HepG2 (cell line): ENCODE data around the gene TEKT2. TPM values are rescaled to one million over a fixed set of nuclear protein-coding genes. Genes with fewer than 3 reads are reported as not detected.

Source experiments
- ATAC-seq: fragments of 200-7000 bp; cut with Tn5 transposase; 3 replicates; pipeline ENCODE4 v1.9.1; 2020; ENCODE audit warnings: mild to moderate bottlenecking, moderate library complexity
- BruUV-seq: library from RNA; stranded (reverse); fragments of 400-500 nt; replicated peaks from 2 replicates; lab custom pipeline; 2021; lab: Mats Ljungman, UMichigan
- CTCF ChIA-PET: fragments of 300-600 bp; formaldehyde crosslinking; extraction: SDS; loops from one replicate; lab custom pipeline; 2021; ENCODE audit warnings: low total read pairs, inconsistent platforms, low intra/inter-chr PET ratio; lab: Yijun Ruan, JAX
- POLR2A ChIA-PET: fragments of 350-600 bp; sonication (Branson Sonifier 250); formaldehyde crosslinking; loops from one replicate; lab custom pipeline; 2020; ENCODE audit warnings: antibody characterized with exemption, inconsistent platforms; lab: Yijun Ruan, JAX
- DNase-seq: peaks from one replicate; pipeline ENCODE4 v3.0.0-alpha.2; 2015; ENCODE audit warnings: low spot score
- FAIRE-seq: peaks from 3 replicates; lab custom pipeline; 2011; peaks lifted over from hg19 to GRCh38; lab: Jason Lieb, UNC
- H2AFZ ChIP-seq: one replicate; pipeline ENCODE4 v1.6.1; 2011; ENCODE audit warnings: low read length, inconsistent platforms
- H3K27ac ChIP-seq: fragments of 300-600 bp; 3 replicates; pipeline ENCODE4 v1.8.0; 2011; ENCODE audit warnings: mixed run types, mild to moderate bottlenecking, mixed read lengths, low read length, inconsistent platforms; ENCODE audit not compliant: insufficient read depth; ENCODE audit errors: extremely low read length
- H3K27me3 ChIP-seq, 2 experiments: fragments of 200-600 bp in 1 of 2; 2 replicates in 1 of 2; 3 replicates in 1 of 2; pipeline versions ENCODE4 v1.6.0 to v1.8.0; 2011; ENCODE audit warnings: low read length in 2 of 2, mild to moderate bottlenecking in 2 of 2, moderate library complexity in 2 of 2, inconsistent platforms in 1 of 2; ENCODE audit not compliant: insufficient read depth in 2 of 2, control insufficient read depth in 1 of 2
- H3K36me3 ChIP-seq, 2 experiments: fragments of 200-600 bp in 1 of 2; replicated peaks in 1 of 2; 2 replicates in 1 of 2; 3 replicates in 1 of 2; pipeline versions ENCODE4 v1.5.1 to v1.8.0; 2011; ENCODE audit warnings: low read length in 2 of 2, inconsistent platforms in 1 of 2; ENCODE audit not compliant: insufficient read depth in 2 of 2, control insufficient read depth in 1 of 2
- H3K4me1 ChIP-seq: 2 replicates; pipeline ENCODE4 v1.5.1; 2012; ENCODE audit warnings: low read length, inconsistent platforms; ENCODE audit not compliant: insufficient read depth
- H3K4me2 ChIP-seq: 2 replicates; pipeline ENCODE4 v1.6.0; 2011; ENCODE audit warnings: low read depth, low read length, inconsistent platforms
- H3K4me3 ChIP-seq, 3 experiments: fragments of 200-600 bp in 1 of 3; sonication (generic), shearing (Covaris generic) in 1 of 3; replicated peaks in 1 of 3; 2 replicates each; pipeline ENCODE4 v1.5.1; 2011 to 2016; ENCODE audit warnings: low read length in 3 of 3, inconsistent platforms in 2 of 3, low read depth in 2 of 3, mild to moderate bottlenecking in 2 of 3, control low read depth in 1 of 3, mixed read lengths in 1 of 3; ENCODE audit not compliant: insufficient read depth in 1 of 3
- H3K79me2 ChIP-seq: one replicate; pipeline ENCODE4 v1.6.1; 2011; ENCODE audit warnings: low read length, inconsistent platforms; ENCODE audit not compliant: insufficient read depth
- H3K9ac ChIP-seq: 2 replicates; pipeline ENCODE4 v1.6.0; 2011; ENCODE audit warnings: mild to moderate bottlenecking, low read depth, low read length, inconsistent platforms; ENCODE audit not compliant: insufficient read depth
- H3K9me3 ChIP-seq: 2 replicates; pipeline ENCODE4 v1.5.1; 2012; ENCODE audit warnings: mild to moderate bottlenecking, low read length
- H4K20me1 ChIP-seq: 2 replicates; pipeline ENCODE4 v1.6.0; 2011; ENCODE audit warnings: inconsistent platforms, mild to moderate bottlenecking, low read length, moderate library complexity; ENCODE audit not compliant: insufficient read depth
- AKAP8 ChIP-seq: sonication (generic); formaldehyde crosslinking; IDR thresholded peaks from 2 replicates; pipeline ENCODE4 v1.5.1; 2020; ENCODE audit warnings: mild to moderate bottlenecking, missing genetic modification reagents
- CEBPB ChIP-seq: IDR thresholded peaks from 2 replicates; pipeline ENCODE4 v1.6.1; 2011; ENCODE audit warnings: low read depth, low read length, improper control_type of control experiment, borderline replicate concordance
- CHCHD3 ChIP-seq: sonication (generic); formaldehyde crosslinking; IDR thresholded peaks from 2 replicates; pipeline ENCODE4 v1.8.0; 2022; ENCODE audit warnings: mild to moderate bottlenecking, missing genetic modification reagents, moderate library complexity
- MAFF ChIP-seq: IDR thresholded peaks from 2 replicates; pipeline ENCODE4 v1.6.1; 2011; ENCODE audit warnings: low read depth, low read length, improper control_type of control experiment
- MAFK ChIP-seq, 2 experiments: IDR thresholded peaks in 1 of 2; conservative IDR thresholded peaks in 1 of 2; 2 replicates each; pipeline ENCODE4 v1.6.1; 2011; ENCODE audit warnings: improper control_type of control experiment in 2 of 2, low read length in 2 of 2
- NFRKB ChIP-seq: fragments of 450-650 bp; IDR thresholded peaks from 2 replicates; pipeline ENCODE4 v1.6.1; 2017
- SCMH1 ChIP-seq: sonication (generic); formaldehyde crosslinking; IDR thresholded peaks from 2 replicates; pipeline ENCODE4 v1.9.0; 2021; ENCODE audit warnings: missing genetic modification reagents, mild to moderate bottlenecking, borderline replicate concordance
- SETDB1 ChIP-seq: sonication (generic); formaldehyde crosslinking; IDR thresholded peaks from 2 replicates; pipeline ENCODE4 v1.5.1; 2020; ENCODE audit warnings: missing genetic modification reagents, mild to moderate bottlenecking, borderline replicate concordance
- SRF ChIP-seq: IDR thresholded peaks from 2 replicates; pipeline ENCODE4 v1.6.1; 2011; ENCODE audit warnings: mild to moderate bottlenecking, low read depth, low read length, moderate library complexity
- TAF15 ChIP-seq: fragments of 200-400 bp; formaldehyde crosslinking; IDR thresholded peaks from one replicate; pipeline ENCODE4 v1.6.1; 2018; ENCODE audit warnings: mild to moderate bottlenecking, low read depth, low read length; ENCODE audit not compliant: poor library complexity, severe bottlenecking
- USF2 ChIP-seq, 2 experiments: sonication (generic) in 1 of 2; formaldehyde crosslinking in 1 of 2; IDR thresholded peaks; 2 replicates each; pipeline versions ENCODE4 v1.5.1 to v1.6.1; 2011 to 2020; ENCODE audit warnings: borderline replicate concordance in 1 of 2, low read depth in 1 of 2, low read length in 1 of 2, mild to moderate bottlenecking in 1 of 2, missing genetic modification reagents in 1 of 2, moderate library complexity in 1 of 2
- ZFAT ChIP-seq: sonication (generic); formaldehyde crosslinking; conservative IDR thresholded peaks from 2 replicates; pipeline ENCODE4 v1.8.1; 2023; ENCODE audit warnings: missing genetic modification reagents, inconsistent platforms
- ZFP36L2 ChIP-seq: sonication (generic); formaldehyde crosslinking; IDR thresholded peaks from 2 replicates; pipeline ENCODE4 v1.4.0; 2020; ENCODE audit warnings: missing genetic modification reagents
- ZIK1 ChIP-seq: sonication (generic); formaldehyde crosslinking; IDR thresholded peaks from 2 replicates; pipeline ENCODE4 v1.5.0; 2020; ENCODE audit warnings: mild to moderate bottlenecking, low read depth, missing genetic modification reagents, borderline replicate concordance
- ZNF101 ChIP-seq: sonication (generic); formaldehyde crosslinking; IDR thresholded peaks from 2 replicates; pipeline ENCODE4 v1.4.0; 2020; ENCODE audit warnings: mild to moderate bottlenecking, low read depth, missing genetic modification reagents, borderline replicate concordance
- ZNF367 ChIP-seq: sonication (generic); formaldehyde crosslinking; IDR thresholded peaks from 2 replicates; pipeline ENCODE4 v1.4.0; 2020; ENCODE audit warnings: missing genetic modification reagents, borderline replicate concordance
- ZNF513 ChIP-seq: sonication (generic); formaldehyde crosslinking; conservative IDR thresholded peaks from 2 replicates; pipeline ENCODE4 v1.5.0; 2020; ENCODE audit warnings: missing genetic modification reagents
- ZNF556 ChIP-seq: sonication (generic); formaldehyde crosslinking; IDR thresholded peaks from 2 replicates; pipeline ENCODE4 v1.4.0; 2020; ENCODE audit warnings: mild to moderate bottlenecking, missing genetic modification reagents, borderline replicate concordance
- ZNF562 ChIP-seq: sonication (generic); formaldehyde crosslinking; IDR thresholded peaks from 2 replicates; pipeline ENCODE4 v1.8.0; 2022; ENCODE audit warnings: missing genetic modification reagents, borderline replicate concordance
- ZSCAN30 ChIP-seq: sonication (generic); formaldehyde crosslinking; IDR thresholded peaks from 2 replicates; pipeline ENCODE4 v1.5.0; 2020; ENCODE audit warnings: mild to moderate bottlenecking, missing genetic modification reagents
- WGBS: methylation state at CpG from one replicate; pipeline ENCODE4 v1.1.6; 2017; ENCODE audit warnings: low lambda C conversion rate; 5-methylcytosine and 5-hydroxymethylcytosine counted together
- in situ Hi-C: cut with HindIII; loops from 2 replicates; pipeline ENCODE4 v1.10.0; 2017; ENCODE audit warnings: low pct_unique_long_range_greater_than_20kb; ENCODE audit not compliant: extremely low pct_ligation_motif_present
- intact Hi-C: fragments of 100-400 bp; cut with micrococcal nuclease; formaldehyde crosslinking; loops from one replicate; pipeline ENCODE4 v1.10.0; 2022; ENCODE audit not compliant: unreplicated experiment
- polyA plus RNA-seq, 8 experiments: library from polyadenylated mRNA; depleted of rRNA in 3 of 8; stranded (reverse) in 7 of 8; unstranded in 1 of 8; fragments of >200 nt; fragmentation: Illumina TruSeq in 4 of 8; extraction: Trizol in 4 of 8; gene quantifications; 2 replicates each; pipeline versions ENCODE4 v1.2.1 to v1.2.3, GENCODE V29; 2011 to 2016; ENCODE audit warnings: low read depth in 4 of 8, missing spikeins in 1 of 8, mixed read lengths in 1 of 8; ENCODE audit not compliant: insufficient read depth in 1 of 8
- total RNA-seq, 5 experiments: library from RNA; depleted of rRNA; stranded (reverse); fragments of >200 nt; fragmentation: Illumina TruSeq; extraction: Trizol; gene quantifications; 2 replicates each; pipeline ENCODE4 v1.2.3, GENCODE V29; 2016; ENCODE audit warnings: low read depth in 1 of 5

The TEKT2 gene
- total and polyA plus RNA-seq, 2 of the 13 experiments (the other 11 are each of a cell fraction or from before 2014, with no cell fraction given) = 0.31 to 0.38 TPM

- 95% methylated on average over 1 of the region's 1 CpG for WGBS
Observed at GRCh38 chr1:36062315-36062714, 21.6 kb upstream of the TEKT2 start.

GRCh38 chr1:36067871-36068270 is 16.0 kb upstream of the TEKT2 start:
- intact Hi-C loops (no loop called here), in situ Hi-C loops (no loop called here)
- H3K4me1 ChIP-seq = no peaks in the 10 kb centered on the region
- CTCF ChIA-PET = no interaction called here
- no peaks in the 10 kb centered on the region for H4K20me1 ChIP-seq
- no peak overlapping the region for H3K4me3 ChIP-seq
- no peak for FAIRE-seq
- H3K27ac ChIP-seq = no peak overlapping the region
- POLR2A ChIA-PET = no interaction called here
- no peak overlapping the region for H3K9ac ChIP-seq
- no peaks in the 10 kb centered on the region for H3K36me3 ChIP-seq
- H2AFZ ChIP-seq = no peak overlapping the region
- BruUV-seq = no TSS peak
- no peak for DNase-seq
- H3K4me2 ChIP-seq = no peak overlapping the region
- no peak for ATAC-seq
- H3K9me3 ChIP-seq = no peaks in the 10 kb centered on the region
- no peaks in the 10 kb centered on the region for H3K79me2 ChIP-seq
- no peaks in the 10 kb centered on the region for H3K27me3 ChIP-seq
- no peak for TF ChIP-seq ZNF562
- no peak for TF ChIP-seq ZNF367 (CRISPR knock-in tag)
- no peak for TF ChIP-seq NFRKB
- no peak for TF ChIP-seq ZFAT (CRISPR knock-in tag)
- TF ChIP-seq USF2 (IDR thresholded peaks at IDR 0.05; ENCODE audit: low read depth, low read length) = no peak
- TF ChIP-seq USF2 (CRISPR knock-in tag; IDR thresholded peaks at IDR 0.05; ENCODE audit: borderline replicate concordance) = no peak
- no peak for TF ChIP-seq ZNF101 (CRISPR knock-in tag)
- no peak for TF ChIP-seq ZNF513
- TF ChIP-seq CEBPB = no peak
- TF ChIP-seq ZNF556 (CRISPR knock-in tag) = no peak
- TF ChIP-seq CHCHD3 (CRISPR knock-in tag) = no peak

More at GRCh38 chr1:36062315-36062714, 21.6 kb upstream of the TEKT2 start:
- no peak for ATAC-seq
- Histone ChIP-seq H3K9me3 (no peaks in the 10 kb centered on the region), H3K79me2 (no peaks in the 10 kb centered on the region), H4K20me1 (no peaks in the 10 kb centered on the region), H3K27ac (no peak overlapping the region), H3K27me3 (no peaks in the 10 kb centered on the region), H3K4me1 (no peaks in the 10 kb centered on the region), H2AFZ (no peak overlapping the region), H3K4me3 (no peak overlapping the region), H3K36me3 (no peaks in the 10 kb centered on the region), H3K4me2 (no peak overlapping the region), H3K9ac (no peak overlapping the region)
- no TSS peak for BruUV-seq
- peak; percentile 91 to 96 for TF ChIP-seq MAFK (conservative IDR thresholded peaks at IDR 0.05 in 1 of 2, IDR thresholded peaks at IDR 0.05 in 1 of 2; ENCODE audit: low read length in 2 of 2)
- no peak for TF ChIP-seq SETDB1 (CRISPR knock-in tag)
- peak; percentile 94 for TF ChIP-seq MAFF
- TF ChIP-seq TAF15 = no peak
- TF ChIP-seq ZSCAN30 = no peak
- TF ChIP-seq ZFP36L2 (CRISPR knock-in tag) = no peak
- no peak for TF ChIP-seq AKAP8 (CRISPR knock-in tag)
- no peak for TF ChIP-seq ZIK1 (CRISPR knock-in tag)
- no peak for TF ChIP-seq SCMH1 (CRISPR knock-in tag)
- TF ChIP-seq SRF = no peak
- intact Hi-C loops (no loop called here), in situ Hi-C loops (no loop called here)
- CTCF ChIA-PET = no interaction called here
- POLR2A ChIA-PET = no interaction called here
- no peak for DNase-seq
- FAIRE-seq = no peak
